Stomach (tissue), 9 donors: ENCODE results near the gene PARP11. TPM values are rescaled to one million over a fixed set of nuclear protein-coding genes. Genes with fewer than 3 reads are reported as not detected.
A peak's percentile ranks its signal among the peaks of the same experiment; 100 is the strongest.

Experiments used
- DNase-seq, 2 donors: peaks; one replicate each; pipeline versions ENCODE4 v3.0.0 to v3.0.0-alpha.2; 2013 to 2019
- H3K27ac ChIP-seq, 5 donors: fragments of 200-600 bp in 4 of 5; sonication (generic) in 4 of 5; one replicate each; pipeline ENCODE4 v1.5.1; 2013 to 2019; ENCODE audit warnings: mild to moderate bottlenecking in 1 of 5, moderate library complexity in 1 of 5
- H3K27me3 ChIP-seq, 3 donors: fragments of 200-600 bp; sonication (generic); one replicate each; pipeline ENCODE4 v1.5.1; 2017 to 2019; ENCODE audit warnings: mixed run types in 1 of 3
- H3K36me3 ChIP-seq, 4 donors: fragments of 200-600 bp; sonication (generic); 1 replicate in 3 of 4; 2 replicates in 1 of 4; pipeline ENCODE4 v1.5.1; 2016 to 2019
- H3K4me1 ChIP-seq, 4 donors: fragments of 200-600 bp; sonication (generic); one replicate each; pipeline ENCODE4 v1.5.1; 2016 to 2019
- H3K4me3 ChIP-seq, 4 donors: fragments of 200-600 bp; sonication (generic) in 3 of 4; one replicate each; pipeline ENCODE4 v1.5.1; 2016 to 2019; ENCODE audit warnings: mild to moderate bottlenecking in 1 of 4
- H3K9me3 ChIP-seq, 4 donors: fragments of 200-600 bp; sonication (generic); one replicate each; pipeline ENCODE4 v1.5.1; 2016 to 2019
- CTCF ChIP-seq, 7 experiments: fragments of 450-650 bp in 4 of 7; fragments of 200-600 bp in 3 of 7; sonication (generic) in 3 of 7; IDR thresholded peaks; one replicate each; pipeline ENCODE4 v1.5.1; 2016 to 2019; ENCODE audit warnings: antibody characterized with exemption in 7 of 7, control low read depth in 2 of 7, mild to moderate bottlenecking in 1 of 7
- EP300 ChIP-seq: sonication (generic); formaldehyde crosslinking; IDR thresholded peaks from one replicate; pipeline ENCODE4 v1.6.1; 2017; ENCODE audit warnings: antibody characterized with exemption
- POLR2A ChIP-seq, 4 donors: fragments of 450-650 bp; IDR thresholded peaks; one replicate each; pipeline ENCODE4 v1.6.1; 2016; ENCODE audit warnings: antibody characterized with exemption in 4 of 4, control low read depth in 2 of 4, mild to moderate bottlenecking in 1 of 4, moderate library complexity in 1 of 4
- POLR2AphosphoS5 ChIP-seq, 3 donors: sonication (generic); formaldehyde crosslinking; IDR thresholded peaks; one replicate each; pipeline ENCODE4 v1.6.1; 2016; ENCODE audit warnings: antibody characterized with exemption in 3 of 3
- WGBS, 5 donors: extraction: QIAGEN DNeasy Blood & Tissue Kit in 3 of 5; methylation state at CpG; one replicate each; pipeline versions ENCODE4 v1.1.5 to v1.1.7; 2013 to 2018; 5-methylcytosine and 5-hydroxymethylcytosine counted together
- intact Hi-C: fragments of 100-400 bp; cut with DNase I; formaldehyde crosslinking; loops from one replicate; pipeline ENCODE4 v1.15.1; 2023; ENCODE audit warnings: low total_unique reads
- polyA plus RNA-seq, 3 donors: library from polyadenylated mRNA; stranded (reverse); fragments of 200-250 nt; gene quantifications; one replicate each; pipeline ENCODE4 v1.2.3, GENCODE V29; 2013
- total RNA-seq, 5 donors: library from RNA; depleted of rRNA; stranded (reverse); fragments of >200 nt; gene quantifications; one replicate each; pipeline versions ENCODE4 v1.1.0 to v1.2.3, GENCODE V29; 2014 to 2016
- donor health status: healthy with polysubstance abuse.
- donor health status: Bipolar disorder and iron deficiency.
- donor health status: healthy.

PARP11 gene
- total and polyA plus RNA-seq, 8 donors, result 1.4 to 8.1 (median 3.7) TPM

GRCh38 chr12:3892631-3893030 lies 19.4 kb upstream of the PARP11 start:
- 90 to 100% (median 92%) methylated on average over 2 of the region's 2 CpGs for WGBS, 5 donors
- no peak overlapping the region for H3K27ac ChIP-seq
- no peaks in the 10 kb centered on the region for H3K36me3 ChIP-seq
- intact Hi-C loops, result no loop called here
- H3K4me1 ChIP-seq, result no peaks in the 10 kb centered on the region
- H3K4me3 ChIP-seq, result no peak overlapping the region
- H3K27me3 ChIP-seq, result peaks cover 0 to 11% (median 0%) of the 10 kb centered on the region in 3 donors
- no peak for DNase-seq
- no peaks in the 10 kb centered on the region for H3K9me3 ChIP-seq
- TF ChIP-seq CTCF (IDR thresholded peaks at IDR 0.05) (no peak), POLR2AphosphoS5 (IDR thresholded peaks at IDR 0.05) (no peak), POLR2A (IDR thresholded peaks at IDR 0.05) (no peak), EP300 (no peak)

GRCh38 chr12:3891201-3891600 lies 18.0 kb upstream of the PARP11 start:
- Histone ChIP-seq H3K9me3 (no peaks in the 10 kb centered on the region), H3K4me1 (no peaks in the 10 kb centered on the region), H3K27ac (no peak overlapping the region), H3K27me3 (peaks cover 0 to 11% (median 0%) of the 10 kb centered on the region in 3 donors), H3K4me3 (no peak overlapping the region), H3K36me3 (no peaks in the 10 kb centered on the region)
- intact Hi-C loops, result no loop called here
- 52 to 76% (median 59%) methylated on average over 10 of the region's 10 CpGs for WGBS, 5 donors
- no peak for DNase-seq
- TF ChIP-seq CTCF (IDR thresholded peaks at IDR 0.05), result no peak
- TF ChIP-seq EP300, result no peak
- TF ChIP-seq POLR2AphosphoS5 (IDR thresholded peaks at IDR 0.05), result no peak
- TF ChIP-seq POLR2A (IDR thresholded peaks at IDR 0.05), result no peak

GRCh38 chr12:3888659-3889058 lies 15.5 kb upstream of the PARP11 start:
- H3K4me3 ChIP-seq, result no peak overlapping the region
- 73 to 83% (median 77%) methylated on average over 7 of the region's 7 CpGs for WGBS, 5 donors
- H3K36me3 ChIP-seq, result no peaks in the 10 kb centered on the region
- no peak overlapping the region for H3K27ac ChIP-seq
- H3K9me3 ChIP-seq, result no peaks in the 10 kb centered on the region
- no peak for TF ChIP-seq EP300
- no peak for TF ChIP-seq POLR2A (IDR thresholded peaks at IDR 0.05)
- TF ChIP-seq POLR2AphosphoS5 (IDR thresholded peaks at IDR 0.05), result no peak
- TF ChIP-seq CTCF (IDR thresholded peaks at IDR 0.05), result no peak
- intact Hi-C loops, result loop anchor here (5.0 to 10.0 kb wide), 2 partner anchors 149 to 386 kb away; partner anchors contain the start of gene CCND2
- peaks cover 0 to 7% (median 0%) of the 10 kb centered on the region in 4 donors for H3K4me1 ChIP-seq
- no peak for DNase-seq
- H3K27me3 ChIP-seq, result peaks cover 0 to 11% (median 0%) of the 10 kb centered on the region in 3 donors

GRCh38 chr12:3885277-3886094 lies 12.3 kb upstream of the PARP11 start:
- Histone ChIP-seq H3K27ac (peak overlapping the region; percentile 26 to 77 (median 67)), H3K4me1 (peaks cover 0 to 7% (median 0%) of the 10 kb centered on the region in 4 donors), H3K27me3 (peaks cover 0 to 24% (median 0%) of the 10 kb centered on the region in 3 donors), H3K9me3 (no peaks in the 10 kb centered on the region), H3K4me3 (peak overlapping the region; percentile 19 to 32 (median 26)), H3K36me3 (no peaks in the 10 kb centered on the region)
- intact Hi-C loops, result loop anchor here (5.0 to 10.0 kb wide), 2 partner anchors 152 to 389 kb away; partner anchors contain the start of gene CCND2
- TF ChIP-seq CTCF (IDR thresholded peaks at IDR 0.05) (peak in 5 of 7 experiments; percentile 54 to 80 (median 68)), POLR2A (IDR thresholded peaks at IDR 0.05) (no peak)
- 27 to 37% (median 36%) methylated on average over 8 of the region's 8 CpGs for WGBS, 5 donors
- peak in 1 of 2 donors; percentile 84 for DNase-seq
